ENCODE measurements around the gene OMD. TPM values are rescaled to one million over a fixed set of nuclear protein-coding genes. Genes with fewer than 3 reads are reported as not detected.
A peak's percentile ranks its signal among the peaks of the same experiment; 100 is the strongest.

The OMD gene
- total RNA-seq, 1 donor from 2014 or later: not detected

GRCh38 chr9:92439921-92440750, 15.9 kb upstream of the OMD start:
- no peak overlapping the region for H3K4me3 Mint-ChIP-seq
- DNase-seq (ENCODE audit: low spot score in 2 of 2, unreplicated experiment in 2 of 2): no peak
- H3K27me3 Mint-ChIP-seq (ENCODE audit: low read depth): no peaks in the 10 kb centered on the region
- no peaks in the 10 kb centered on the region for H3K36me3 Mint-ChIP-seq
- no peak overlapping the region for H3K27ac Mint-ChIP-seq
- H3K9me3 Mint-ChIP-seq: peaks cover 9% of the 10 kb centered on the region
- TF ChIP-seq CTCF (IDR thresholded peaks at IDR 0.05; ENCODE audit: unreplicated experiment): no peak
- peaks cover 1% of the 10 kb centered on the region for H3K4me1 Mint-ChIP-seq

GRCh38 chr9:92438900-92439526, 14.7 kb upstream of the OMD start:
- H3K36me3 Mint-ChIP-seq: no peaks in the 10 kb centered on the region
- peak; percentile 35 for TF ChIP-seq CTCF (IDR thresholded peaks at IDR 0.05; ENCODE audit: unreplicated experiment)
- no peaks in the 10 kb centered on the region for H3K4me1 Mint-ChIP-seq
- peaks cover 13% of the 10 kb centered on the region for H3K9me3 Mint-ChIP-seq
- no peak overlapping the region for H3K4me3 Mint-ChIP-seq
- H3K27ac Mint-ChIP-seq: no peak overlapping the region
- no peaks in the 10 kb centered on the region for H3K27me3 Mint-ChIP-seq (ENCODE audit: low read depth)
- DNase-seq (ENCODE audit: low spot score in 2 of 2, unreplicated experiment in 2 of 2): no peak

GRCh38 chr9:92435263-92435662, 11.0 kb upstream of the OMD start:
- Mint-ChIP-seq H3K4me3 (no peak overlapping the region), H3K27ac (no peak overlapping the region)
- no peak for DNase-seq (ENCODE audit: low spot score in 2 of 2, unreplicated experiment in 2 of 2)

GRCh38 chr9:92432972-92433548, 8.8 kb upstream of the OMD start:
- no peak for TF ChIP-seq CTCF (IDR thresholded peaks at IDR 0.05; ENCODE audit: unreplicated experiment)
- peaks cover 9% of the 10 kb centered on the region for H3K9me3 Mint-ChIP-seq
- H3K4me1 Mint-ChIP-seq: peaks cover 5% of the 10 kb centered on the region
- no peaks in the 10 kb centered on the region for H3K27me3 Mint-ChIP-seq (ENCODE audit: low read depth)
- H3K27ac Mint-ChIP-seq: no peak overlapping the region
- no peak for DNase-seq (ENCODE audit: low spot score in 2 of 2, unreplicated experiment in 2 of 2)
- H3K4me3 Mint-ChIP-seq: no peak overlapping the region
- no peaks in the 10 kb centered on the region for H3K36me3 Mint-ChIP-seq

More at GRCh38 chr9:92435263-92435662, 11.0 kb upstream of the OMD start:
- no peaks in the 10 kb centered on the region for H3K36me3 Mint-ChIP-seq
- H3K4me1 Mint-ChIP-seq: peaks cover 2% of the 10 kb centered on the region
- no peaks in the 10 kb centered on the region for H3K27me3 Mint-ChIP-seq (ENCODE audit: low read depth)
- TF ChIP-seq CTCF (IDR thresholded peaks at IDR 0.05; ENCODE audit: unreplicated experiment): no peak
- H3K9me3 Mint-ChIP-seq: peaks cover 13% of the 10 kb centered on the region

GRCh38 chr9:92432350-92432749, 8.1 kb upstream of the OMD start:
- H3K27ac Mint-ChIP-seq: no peak overlapping the region
- no peaks in the 10 kb centered on the region for H3K36me3 Mint-ChIP-seq
- H3K4me1 Mint-ChIP-seq: peaks cover 5% of the 10 kb centered on the region

More at GRCh38 chr9:92432350-92432749, 8.1 kb upstream of the OMD start:
- no peak for TF ChIP-seq CTCF (IDR thresholded peaks at IDR 0.05; ENCODE audit: unreplicated experiment)
- peaks cover 8% of the 10 kb centered on the region for H3K9me3 Mint-ChIP-seq
- H3K4me3 Mint-ChIP-seq: no peak overlapping the region
- DNase-seq (ENCODE audit: low spot score in 2 of 2, unreplicated experiment in 2 of 2): no peak
- H3K27me3 Mint-ChIP-seq (ENCODE audit: low read depth): no peaks in the 10 kb centered on the region

All from mesothelial cell of epicardium (in vitro differentiated cells).